Stimulated activated CD4-positive, alpha-beta T cell treated with anti-CD3 and anti-CD28 coated beads, Interleukin-1b, Interleukin-23, amount 100 ng/mL, for 48 hours (primary cell): Measurements from ENCODE around the gene P2RX7.

Experiments used
- DNase-seq: peaks from one replicate; pipeline ENCODE4 v3.0.0-alpha.2; 2020

P2RX7 gene

DNA sequence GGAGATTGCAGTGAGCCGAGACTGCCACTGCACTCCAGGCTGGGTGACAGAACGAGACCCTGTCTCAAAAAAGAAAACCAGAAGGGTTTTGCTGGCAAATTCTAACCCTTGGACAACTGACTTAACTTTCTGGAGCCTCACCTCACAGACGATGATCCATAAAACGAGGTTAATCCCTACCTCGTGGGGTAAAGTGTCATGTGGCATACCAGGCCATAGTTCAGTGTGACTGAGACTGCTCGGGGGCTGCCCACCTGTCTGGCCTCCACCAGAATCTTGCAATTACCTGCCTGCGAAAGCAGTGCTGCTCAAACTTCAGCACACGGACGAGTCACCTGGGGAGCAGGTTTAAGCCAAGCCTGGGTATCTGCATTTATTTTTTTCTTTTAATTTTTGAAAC is 104.1 kb downstream of the P2RX7 start:
- DNase-seq = no peak

- DNase-seq = no peak
Observed at GRCh38 chr12:121237415-121237814, 104.7 kb downstream of the P2RX7 start.
